ENCODE data around the gene MINDY4B. TPM values are rescaled to one million over a fixed set of nuclear protein-coding genes. Genes with fewer than 3 reads are reported as not detected.

Gene MINDY4B
- total RNA-seq, 8 experiments from 2014 or later = 0.66 to 0.92 (median 0.81) TPM; not detected in 4

- ATAC-seq (replicated peaks in 6 of 8) = peak in 1 of 8 experiments; percentile 16
Measured at GRCh38 chr3:150920236-150920635, 15.0 kb upstream of the MINDY4B start.

GRCh38 chr3:150917951-150918350 is 12.7 kb upstream of the MINDY4B start:
- in situ Hi-C loops (cut with MboI; ENCODE audit: low pct_unique_long_range_greater_than_20kb in 2 of 9, low sequenced_read_pairs in 9 of 9, unreplicated experiment in 9 of 9) = loop anchor here in 2 of 9 experiments (25.0 kb wide), 2 partner anchors 194 to 219 kb away; no protein-coding TSS in a partner anchor
- H3K27ac ChIP-seq = no peak overlapping the region
- H3K4me1 ChIP-seq (replicated peaks in 1 of 2) = peaks cover 3 to 4% of the 10 kb centered on the region in 2 donors
- WGBS, 10 experiments = 3 to 80% (median 37%) methylated on average over 1 to 7 of the region's 7 CpGs; no CpG with 5 or more reads in 2 of the 10 experiments
- ATAC-seq (replicated peaks in 6 of 8) = peak in 1 of 8 experiments; percentile 21
- H3K4me3 ChIP-seq = no peak overlapping the region

More at GRCh38 chr3:150920236-150920635, 15.0 kb upstream of the MINDY4B start:
- Histone ChIP-seq H3K27ac (no peak overlapping the region), H3K4me1 (replicated peaks in 1 of 2) (peaks cover 3 to 4% of the 10 kb centered on the region in 2 donors), H3K4me3 (no peak overlapping the region)
- 10 to 100% (median 100%) methylated on average over 1 to 2 of the region's 2 CpGs; no CpG with 5 or more reads in 3 of the 10 experiments for WGBS, 10 experiments
- in situ Hi-C loops (cut with MboI; ENCODE audit: low pct_unique_long_range_greater_than_20kb in 2 of 9, low sequenced_read_pairs in 9 of 9, unreplicated experiment in 9 of 9) = loop anchor here in 2 of 9 experiments (25.0 kb wide), 2 partner anchors 192 to 217 kb away; no protein-coding TSS in a partner anchor

GRCh38 chr3:150913133-150913922 is 8.1 kb upstream of the MINDY4B start:
- 14 to 85% (median 58%) methylated on average over 1 to 4 of the region's 4 CpGs for WGBS, 10 experiments
- no peak overlapping the region for H3K4me3 ChIP-seq
- peak; percentile 21 to 82 (median 62) for ATAC-seq (replicated peaks in 6 of 8)
- in situ Hi-C loops (cut with MboI; ENCODE audit: low pct_unique_long_range_greater_than_20kb in 2 of 9, low sequenced_read_pairs in 9 of 9, unreplicated experiment in 9 of 9) = loop anchor here in 2 of 9 experiments (25.0 kb wide), 2 partner anchors 199 to 224 kb away; no protein-coding TSS in a partner anchor
- no peak overlapping the region for H3K27ac ChIP-seq
- H3K4me1 ChIP-seq (replicated peaks in 1 of 2) = peaks cover 5 to 8% of the 10 kb centered on the region in 2 donors

DNA sequence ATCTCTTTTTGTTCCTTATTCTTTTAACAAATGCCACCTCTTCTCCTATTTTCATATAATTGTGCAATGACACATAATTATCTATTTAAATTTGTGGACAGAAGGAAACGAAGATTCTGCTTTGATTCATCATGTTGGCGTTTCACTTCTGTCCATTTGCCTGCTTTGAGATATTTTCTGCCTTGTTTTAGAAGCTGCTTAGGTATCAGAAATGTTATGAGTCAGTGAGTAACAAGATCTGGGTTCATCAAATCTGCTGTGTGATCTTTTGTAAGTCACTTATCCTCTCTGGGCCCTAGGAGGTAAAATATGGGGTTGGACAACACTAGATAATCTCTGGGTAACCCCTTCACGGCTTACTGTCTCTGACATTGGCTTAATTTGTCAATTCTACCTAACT is 7.3 kb upstream of the MINDY4B start:
- WGBS, 10 experiments = 20 to 100% (median 94%) methylated on average over 2 to 3 of the region's 3 CpGs; no CpG with 5 or more reads in 1 of the 10 experiments
- no peak overlapping the region for H3K4me3 ChIP-seq
- ATAC-seq (replicated peaks in 6 of 8) = no peak
- H3K27ac ChIP-seq = no peak overlapping the region
- peaks cover 3 to 8% of the 10 kb centered on the region in 2 donors for H3K4me1 ChIP-seq (replicated peaks in 1 of 2)
- in situ Hi-C loops (cut with MboI; ENCODE audit: low pct_unique_long_range_greater_than_20kb in 2 of 9, low sequenced_read_pairs in 9 of 9, unreplicated experiment in 9 of 9) = loop anchor here in 2 of 9 experiments (25.0 kb wide), 2 partner anchors 200 to 225 kb away; no protein-coding TSS in a partner anchor

DNA sequence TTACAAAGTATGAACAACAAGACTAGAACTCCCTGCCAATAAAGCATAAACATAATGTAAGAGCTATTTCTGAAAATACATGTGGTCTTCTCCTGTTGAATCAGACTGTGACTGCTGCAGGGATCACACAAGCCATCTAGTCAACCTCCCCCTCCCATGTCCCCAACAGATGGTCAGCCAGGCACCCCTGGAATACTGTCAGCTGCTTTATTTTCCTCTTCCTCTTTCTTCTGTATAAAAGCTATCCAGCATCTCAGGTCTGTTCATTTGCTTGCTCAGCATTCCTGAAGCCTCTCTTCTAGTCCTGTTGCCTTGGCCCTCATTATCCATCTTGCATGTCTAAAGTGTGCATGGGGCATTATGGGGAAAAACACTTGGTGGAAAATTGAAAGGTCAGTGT is 6.5 kb upstream of the MINDY4B start:
- in situ Hi-C loops (cut with MboI; ENCODE audit: low pct_unique_long_range_greater_than_20kb in 2 of 9, low sequenced_read_pairs in 9 of 9, unreplicated experiment in 9 of 9) = loop anchor here in 2 of 9 experiments (25.0 kb wide), 2 partner anchors 201 to 226 kb away; no protein-coding TSS in a partner anchor
- peaks cover 3 to 8% of the 10 kb centered on the region in 2 donors for H3K4me1 ChIP-seq (replicated peaks in 1 of 2)

DNA sequence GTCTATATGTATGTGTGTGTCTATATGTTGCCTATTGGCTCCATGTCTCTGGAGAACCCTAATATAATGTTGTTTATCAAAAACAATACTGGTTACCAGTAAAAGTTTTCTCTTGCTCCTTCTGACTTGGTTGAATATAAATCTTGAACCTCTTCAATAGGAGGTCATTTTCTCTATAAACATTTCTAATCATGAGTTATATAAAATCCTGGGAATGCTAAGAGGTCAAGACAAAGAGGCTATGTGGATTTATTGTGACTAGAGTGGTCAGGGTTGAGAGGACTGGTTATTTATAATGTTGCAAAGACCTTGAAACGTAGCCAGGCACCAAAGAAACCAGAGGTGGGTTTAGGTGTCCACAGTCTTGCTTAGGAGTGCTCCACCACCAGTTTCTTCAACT is 1.2 kb upstream of the MINDY4B start:
- Histone ChIP-seq H3K4me3 (no peak overlapping the region), H3K4me1 (replicated peaks in 1 of 2) (peaks cover 0 to 5% of the 10 kb centered on the region in 2 donors), H3K27ac (no peak overlapping the region)
- 0 to 100% (median 17%) methylated on average over 1 of the region's 1 CpG; no CpG with 5 or more reads in 1 of the 10 experiments for WGBS, 10 experiments
- in situ Hi-C loops (cut with MboI; ENCODE audit: low pct_unique_long_range_greater_than_20kb in 2 of 9, low sequenced_read_pairs in 9 of 9, unreplicated experiment in 9 of 9) = loop anchor here in 2 of 9 experiments (25.0 kb wide), 2 partner anchors 206 to 231 kb away; no protein-coding TSS in a partner anchor
- peak in 1 of 8 experiments; percentile 30 for ATAC-seq (replicated peaks in 6 of 8)

More for the DNA sequence above, 6.5 kb upstream of the MINDY4B start:
- Histone ChIP-seq H3K4me3 (no peak overlapping the region), H3K27ac (no peak overlapping the region)
- ATAC-seq (replicated peaks in 6 of 8) = peak in 3 of 8 experiments; percentile 14 to 57 (median 36)

- 20 to 100% (median 83%) methylated on average over 1 of the region's 1 CpG; no CpG with 5 or more reads in 2 of the 10 experiments for WGBS, 10 experiments
- in situ Hi-C loops (cut with MboI; ENCODE audit: low pct_unique_long_range_greater_than_20kb in 2 of 9, low sequenced_read_pairs in 9 of 9, unreplicated experiment in 9 of 9) = loop anchor here in 2 of 9 experiments (25.0 kb wide), 2 partner anchors 207 to 232 kb away; no protein-coding TSS in a partner anchor
- peaks cover 0 to 3% of the 10 kb centered on the region in 2 donors for H3K4me1 ChIP-seq (replicated peaks in 1 of 2)
- H3K4me3 ChIP-seq = no peak overlapping the region
- ATAC-seq (replicated peaks in 6 of 8) = no peak
- no peak overlapping the region for H3K27ac ChIP-seq
Measured at GRCh38 chr3:150905746-150906145, 507 bp upstream of the MINDY4B start.

GRCh38 chr3:150902988-150903387 is 2.3 kb downstream of the MINDY4B start:
- Histone ChIP-seq H3K4me3 (no peak overlapping the region), H3K4me1 (replicated peaks in 1 of 2) (peaks cover 0 to 3% of the 10 kb centered on the region in 2 donors), H3K27ac (no peak overlapping the region)
- no peak for ATAC-seq (replicated peaks in 6 of 8)
- 50 to 100% (median 90%) methylated on average over 1 to 2 of the region's 2 CpGs; no CpG with 5 or more reads in 2 of the 10 experiments for WGBS, 10 experiments
- in situ Hi-C loops (cut with MboI; ENCODE audit: low pct_unique_long_range_greater_than_20kb in 2 of 9, low sequenced_read_pairs in 9 of 9, unreplicated experiment in 9 of 9) = loop anchor here in 2 of 9 experiments (25.0 kb wide), 2 partner anchors 209 to 234 kb away; no protein-coding TSS in a partner anchor

DNA sequence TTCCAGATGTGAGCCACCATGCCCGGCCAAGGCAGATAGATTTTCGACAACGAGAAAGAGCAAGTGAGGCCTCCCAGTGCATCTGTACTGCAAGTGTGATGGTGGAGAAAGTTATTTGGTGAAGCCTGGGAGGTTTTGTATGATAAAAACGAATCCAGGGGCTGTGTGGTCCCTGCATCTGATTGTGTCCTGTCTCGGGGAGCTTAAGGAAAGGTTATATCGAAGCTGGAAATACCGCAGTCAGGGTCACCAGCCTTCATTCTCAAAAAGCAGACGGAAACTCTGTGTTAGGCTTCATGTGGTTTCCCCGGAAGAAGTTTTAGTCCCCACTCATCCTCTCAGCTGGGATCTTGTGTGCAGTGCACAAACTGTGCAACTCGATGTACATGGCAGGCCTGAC is 3.4 kb downstream of the MINDY4B start:
- no peak overlapping the region for H3K27ac ChIP-seq
- H3K4me1 ChIP-seq (replicated peaks in 1 of 2) = peaks cover 0 to 3% of the 10 kb centered on the region in 2 donors
- in situ Hi-C loops (cut with MboI; ENCODE audit: low pct_unique_long_range_greater_than_20kb in 2 of 9, low sequenced_read_pairs in 9 of 9, unreplicated experiment in 9 of 9) = loop anchor here in 2 of 9 experiments (25.0 kb wide), 2 partner anchors 211 to 236 kb away; no protein-coding TSS in a partner anchor
- no peak overlapping the region for H3K4me3 ChIP-seq
- WGBS, 10 experiments = 0 to 95% (median 67%) methylated on average over 1 to 7 of the region's 10 CpGs; no CpG with 5 or more reads in 2 of the 10 experiments
- no peak for ATAC-seq (replicated peaks in 6 of 8)

DNA sequence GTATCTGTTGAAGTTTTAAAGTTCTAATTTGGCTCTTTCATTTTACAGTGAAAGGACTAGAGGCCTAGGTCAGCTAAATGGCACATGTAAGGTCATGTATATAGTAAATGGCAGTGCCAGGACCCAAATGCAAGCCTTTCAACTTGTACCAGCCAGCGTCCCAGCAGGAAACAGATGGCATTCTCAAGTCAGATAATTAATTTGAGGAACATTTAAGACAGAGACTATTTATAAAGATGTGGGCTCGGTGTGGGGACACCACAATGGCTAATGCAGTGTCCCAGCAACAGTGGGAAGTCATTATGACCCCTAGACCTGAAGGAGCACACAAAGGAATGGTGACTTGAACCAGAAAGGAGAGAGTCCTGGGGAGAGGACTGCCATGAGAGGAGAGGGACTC is 6.1 kb downstream of the MINDY4B start:
- ATAC-seq (replicated peaks in 6 of 8) = no peak
- no peak overlapping the region for H3K4me3 ChIP-seq
- no peak overlapping the region for H3K27ac ChIP-seq
- in situ Hi-C loops (cut with MboI; ENCODE audit: low pct_unique_long_range_greater_than_20kb in 2 of 9, low sequenced_read_pairs in 9 of 9, unreplicated experiment in 9 of 9) = no loop called here
- WGBS, 10 experiments = 25 to 100% (median 51%) methylated on average over 1 to 2 of the region's 2 CpGs; no CpG with 5 or more reads in 6 of the 10 experiments
- no peaks in the 10 kb centered on the region for H3K4me1 ChIP-seq (replicated peaks in 1 of 2)

DNA sequence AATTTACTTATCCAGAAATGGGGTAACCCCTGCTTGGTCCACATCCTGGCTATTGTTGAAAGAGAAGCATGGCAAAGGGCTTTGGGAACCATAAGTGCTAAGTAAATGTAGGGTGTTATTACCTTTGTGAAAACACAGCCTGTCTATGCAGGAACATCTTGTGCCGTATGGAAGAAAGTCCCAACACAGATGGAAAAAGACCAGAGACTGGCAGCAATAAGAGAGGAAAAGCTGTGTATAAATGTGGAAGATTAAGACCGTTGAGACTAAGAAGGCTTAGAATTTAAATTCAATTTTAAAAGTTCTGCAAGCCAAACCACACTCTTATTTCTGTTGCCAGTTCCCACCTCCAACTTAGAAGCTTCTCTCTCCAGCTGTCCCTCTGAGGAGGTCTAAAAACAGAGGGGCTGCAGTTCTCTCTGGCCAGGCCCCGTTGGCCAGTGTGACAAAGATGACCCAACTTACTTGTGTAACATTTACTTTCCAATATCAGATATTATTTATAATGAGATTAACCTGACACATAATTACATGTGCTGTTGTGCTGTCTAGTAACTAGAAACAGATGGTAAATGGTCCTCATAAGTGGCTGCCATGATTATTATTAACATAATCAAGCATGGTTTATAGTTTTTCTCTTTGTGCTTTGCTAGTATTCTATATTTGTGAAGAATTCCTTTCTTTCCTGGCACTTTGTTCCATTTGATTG is 7.0 kb downstream of the MINDY4B start:
- 0 to 90% (median 76%) methylated on average over 1 to 3 of the region's 3 CpGs; no CpG with 5 or more reads in 2 of the 10 experiments for WGBS, 10 experiments
- no peaks in the 10 kb centered on the region for H3K4me1 ChIP-seq (replicated peaks in 1 of 2)
- no peak overlapping the region for H3K27ac ChIP-seq
- in situ Hi-C loops (cut with MboI; ENCODE audit: low pct_unique_long_range_greater_than_20kb in 2 of 9, low sequenced_read_pairs in 9 of 9, unreplicated experiment in 9 of 9) = no loop called here
- no peak for ATAC-seq (replicated peaks in 6 of 8)
- H3K4me3 ChIP-seq = no peak overlapping the region

GRCh38 chr3:150897592-150897991 is 7.6 kb downstream of the MINDY4B start:
- WGBS, 10 experiments = 41 to 100% (median 79%) methylated on average over 1 to 3 of the region's 3 CpGs; no CpG with 5 or more reads in 4 of the 10 experiments
- no peaks in the 10 kb centered on the region for H3K4me1 ChIP-seq (replicated peaks in 1 of 2)
- H3K27ac ChIP-seq = no peak overlapping the region
- in situ Hi-C loops (cut with MboI; ENCODE audit: low pct_unique_long_range_greater_than_20kb in 2 of 9, low sequenced_read_pairs in 9 of 9, unreplicated experiment in 9 of 9) = no loop called here
- H3K4me3 ChIP-seq = no peak overlapping the region
- ATAC-seq (replicated peaks in 6 of 8) = no peak
